Activated naive CD4-positive, alpha-beta T cell treated with anti-CD3 and anti-CD28 coated beads, Interleukin-2, amount 50 U/mL, for 16 hours (primary cell): ENCODE results near the gene FMO5.
"Not testable (repeated sequence)": the region's sequence is repeated elsewhere in the genome, so short reads cannot be mapped to it uniquely, and the experiment has no call there.

ENCODE experiments used
- DNase-seq: peaks from one replicate; pipeline ENCODE4 v3.0.0-alpha.2; 2020

The FMO5 gene

GRCh38 chr1:147238925-147239820, 14.0 kb upstream of the FMO5 start:
- DNase-seq, result no peak

GRCh38 chr1:147238053-147238902, 13.1 kb upstream of the FMO5 start:
- no peak for DNase-seq

GRCh38 chr1:147236959-147237791, 12.0 kb upstream of the FMO5 start:
- DNase-seq, result no peak

- no peak for DNase-seq
Observed at GRCh38 chr1:147236448-147236847, 11.3 kb upstream of the FMO5 start.

GRCh38 chr1:147235822-147236221, 10.7 kb upstream of the FMO5 start:
- no peak for DNase-seq

- DNase-seq, result not testable (repeated sequence)
Observed at GRCh38 chr1:147233903-147234302, 8.8 kb upstream of the FMO5 start.

GRCh38 chr1:147231032-147231431, 5.9 kb upstream of the FMO5 start:
- not testable (repeated sequence) for DNase-seq

GRCh38 chr1:147223740-147224615, 1.2 kb downstream of the FMO5 start:
- DNase-seq, result no peak

- DNase-seq, result no peak
Observed at GRCh38 chr1:147218606-147219005, 6.5 kb downstream of the FMO5 start.

- no peak for DNase-seq
Observed at GRCh38 chr1:147217141-147217540, 8.0 kb downstream of the FMO5 start.

- no peak for DNase-seq
Observed at GRCh38 chr1:147216124-147216523, 9.0 kb downstream of the FMO5 start.

- no peak for DNase-seq
Observed at GRCh38 chr1:147215540-147215916, 9.6 kb downstream of the FMO5 start.

- DNase-seq, result no peak
Observed at GRCh38 chr1:147214842-147215539, 10.1 kb downstream of the FMO5 start.

- DNase-seq, result no peak
Observed at GRCh38 chr1:147214325-147214724, 10.8 kb downstream of the FMO5 start.

- DNase-seq, result no peak
Observed at GRCh38 chr1:147213271-147213670, 11.9 kb downstream of the FMO5 start.

GRCh38 chr1:147211577-147211976, 13.6 kb downstream of the FMO5 start:
- DNase-seq, result no peak

GRCh38 chr1:147210987-147211386, 14.2 kb downstream of the FMO5 start:
- DNase-seq, result no peak

- DNase-seq, result no peak
Observed at GRCh38 chr1:147209825-147210821, 15.0 kb downstream of the FMO5 start.

- no peak for DNase-seq
Observed at GRCh38 chr1:147208619-147209018, 16.5 kb downstream of the FMO5 start.

GRCh38 chr1:147207192-147207591, 17.9 kb downstream of the FMO5 start:
- no peak for DNase-seq
